Measurements from ENCODE around the gene SELENOI. TPM values are rescaled to one million over a fixed set of nuclear protein-coding genes. Genes with fewer than 3 reads are reported as not detected.
"Not testable (repeated sequence)": the region's sequence is repeated elsewhere in the genome, so short reads cannot be mapped to it uniquely, and the experiment has no call there.

SELENOI gene
- total RNA-seq, 1 donor from 2014 or later: 51.9 TPM

GRCh38 chr2:26318950-26319349 is 27.0 kb upstream of the SELENOI start:
- Histone ChIP-seq H3K4me2 (ENCODE audit: low read length) (no peak overlapping the region), H2AFZ (ENCODE audit: low read depth, low read length) (no peak overlapping the region), H3K4me3 (ENCODE audit: insufficient read depth, low read depth, low read length) (no peak overlapping the region), H3K27ac (ENCODE audit: low read depth, low read length) (no peak overlapping the region), H3K79me2 (ENCODE audit: insufficient read depth, low read length) (no peaks in the 10 kb centered on the region), H3K4me1 (ENCODE audit: insufficient read depth, low read length) (no peaks in the 10 kb centered on the region), H4K20me1 (ENCODE audit: insufficient read depth, low read length) (no peaks in the 10 kb centered on the region), H3K27me3 (ENCODE audit: insufficient read depth, low read length) (peaks cover 7% of the 10 kb centered on the region), H3K36me3 (ENCODE audit: insufficient read depth, low read length) (no peaks in the 10 kb centered on the region), H3K9ac (ENCODE audit: low read length) (no peak overlapping the region), H3K9me3 (ENCODE audit: insufficient read depth, low read depth, low read length) (no peaks in the 10 kb centered on the region)
- Mint-ChIP-seq H3K9me3 (ENCODE audit: unreplicated experiment) (no peaks in the 10 kb centered on the region), H3K4me1 (ENCODE audit: low read depth, unreplicated experiment) (no peaks in the 10 kb centered on the region), H3K4me3 (ENCODE audit: unreplicated experiment) (no peak overlapping the region), H3K27me3 (ENCODE audit: low read depth, unreplicated experiment) (peaks cover 40% of the 10 kb centered on the region), H3K27ac (ENCODE audit: unreplicated experiment) (no peak overlapping the region), H3K36me3 (ENCODE audit: low read depth, unreplicated experiment) (no peaks in the 10 kb centered on the region)
- TF ChIP-seq EZH2 (IDR thresholded peaks at IDR 0.05; ENCODE audit: insufficient read depth, low read length): no peak
- DNase-seq (ENCODE audit: low read depth) (no peak), FAIRE-seq (no peak)

GRCh38 chr2:26324479-26324878 is 21.5 kb upstream of the SELENOI start:
- not testable (repeated sequence) for H3K36me3 Mint-ChIP-seq (ENCODE audit: low read depth, unreplicated experiment)

GRCh38 chr2:26324903-26325302 is 21.0 kb upstream of the SELENOI start:
- H3K4me1 Mint-ChIP-seq (ENCODE audit: low read depth, unreplicated experiment): peaks cover 5% of the 10 kb centered on the region
- no peak overlapping the region for H3K4me3 ChIP-seq (ENCODE audit: insufficient read depth, low read depth, low read length)
- H3K36me3 ChIP-seq (ENCODE audit: insufficient read depth, low read length): no peaks in the 10 kb centered on the region
- no peaks in the 10 kb centered on the region for H4K20me1 ChIP-seq (ENCODE audit: insufficient read depth, low read length)
- no peak overlapping the region for H3K4me3 Mint-ChIP-seq (ENCODE audit: unreplicated experiment)
- DNase-seq (ENCODE audit: low read depth) (no peak), FAIRE-seq (no peak)
- no peak overlapping the region for H3K9ac ChIP-seq (ENCODE audit: low read length)
- no peaks in the 10 kb centered on the region for H3K9me3 ChIP-seq (ENCODE audit: insufficient read depth, low read depth, low read length)
- H3K79me2 ChIP-seq (ENCODE audit: insufficient read depth, low read length): no peaks in the 10 kb centered on the region
- H3K27ac Mint-ChIP-seq (ENCODE audit: unreplicated experiment): peak overlapping the region; percentile 7
- H3K9me3 Mint-ChIP-seq (ENCODE audit: unreplicated experiment): no peaks in the 10 kb centered on the region
- H3K27me3 Mint-ChIP-seq (ENCODE audit: low read depth, unreplicated experiment): peaks cover 8% of the 10 kb centered on the region
- no peak overlapping the region for H2AFZ ChIP-seq (ENCODE audit: low read depth, low read length)
- no peak overlapping the region for H3K27ac ChIP-seq (ENCODE audit: low read depth, low read length)
- H3K27me3 ChIP-seq (ENCODE audit: insufficient read depth, low read length): no peaks in the 10 kb centered on the region
- no peaks in the 10 kb centered on the region for H3K36me3 Mint-ChIP-seq (ENCODE audit: low read depth, unreplicated experiment)
- TF ChIP-seq EZH2 (IDR thresholded peaks at IDR 0.05; ENCODE audit: insufficient read depth, low read length) (no peak), CTCF (IDR thresholded peaks at IDR 0.05; ENCODE audit: insufficient read depth, low read depth, low read length) (no peak)
- H3K4me1 ChIP-seq (ENCODE audit: insufficient read depth, low read length): no peaks in the 10 kb centered on the region
- no peak overlapping the region for H3K4me2 ChIP-seq (ENCODE audit: low read length)

More at GRCh38 chr2:26324479-26324878, 21.5 kb upstream of the SELENOI start:
- H3K4me1 ChIP-seq (ENCODE audit: insufficient read depth, low read length); H2AFZ ChIP-seq (ENCODE audit: low read depth, low read length); H3K4me3 ChIP-seq (ENCODE audit: insufficient read depth, low read depth, low read length); H3K9me3 Mint-ChIP-seq (ENCODE audit: unreplicated experiment); DNase-seq (ENCODE audit: low read depth); H4K20me1 ChIP-seq (ENCODE audit: insufficient read depth, low read length); H3K27ac Mint-ChIP-seq (ENCODE audit: unreplicated experiment); FAIRE-seq; H3K79me2 ChIP-seq (ENCODE audit: insufficient read depth, low read length); H3K27ac ChIP-seq (ENCODE audit: low read depth, low read length); H3K27me3 Mint-ChIP-seq (ENCODE audit: low read depth, unreplicated experiment); H3K9me3 ChIP-seq (ENCODE audit: insufficient read depth, low read depth, low read length); H3K27me3 ChIP-seq (ENCODE audit: insufficient read depth, low read length); H3K9ac ChIP-seq (ENCODE audit: low read length); H3K4me1 Mint-ChIP-seq (ENCODE audit: low read depth, unreplicated experiment); H3K36me3 ChIP-seq (ENCODE audit: insufficient read depth, low read length); H3K4me3 Mint-ChIP-seq (ENCODE audit: unreplicated experiment); H3K4me2 ChIP-seq (ENCODE audit: low read length): not testable (repeated sequence)
